H9 (cell line): ENCODE results near the gene GBGT1. TPM values are rescaled to one million over a fixed set of nuclear protein-coding genes. Genes with fewer than 3 reads are reported as not detected.

Experiments
- DNase-seq: peaks from one replicate; pipeline ENCODE4 v3.0.0-alpha.2; 2017
- H2AFZ ChIP-seq: one replicate; pipeline ENCODE4 v1.6.1; 2013; ENCODE audit warnings: mild to moderate bottlenecking, low read length, control low read depth, moderate library complexity
- H2AK5ac ChIP-seq: 2 replicates; pipeline ENCODE4 v1.6.1; 2013; ENCODE audit warnings: low read length, control low read depth, mixed read lengths; ENCODE audit not compliant: insufficient read length
- H2BK120ac ChIP-seq: one replicate; pipeline ENCODE4 v1.6.1; 2013; ENCODE audit warnings: low read depth, mild to moderate bottlenecking, low read length, control low read depth, inconsistent platforms; ENCODE audit not compliant: poor library complexity, severe bottlenecking
- H2BK12ac ChIP-seq: 2 replicates; pipeline ENCODE4 v1.6.1; 2013; ENCODE audit warnings: low read length, control low read depth, mixed read lengths, low read depth; ENCODE audit not compliant: insufficient read length
- H2BK15ac ChIP-seq: 2 replicates; pipeline ENCODE4 v1.6.1; 2013; ENCODE audit warnings: low read depth, low read length, control low read depth
- H2BK20ac ChIP-seq: one replicate; pipeline ENCODE4 v1.6.1; 2013; ENCODE audit warnings: low read depth, mild to moderate bottlenecking, low read length, control low read depth, inconsistent platforms; ENCODE audit not compliant: poor library complexity, severe bottlenecking
- H2BK5ac ChIP-seq: 2 replicates; pipeline ENCODE4 v1.6.1; 2013; ENCODE audit warnings: low read length, control low read depth, mixed read lengths; ENCODE audit not compliant: insufficient read length
- H3K14ac ChIP-seq: 2 replicates; pipeline ENCODE4 v1.6.1; 2013; ENCODE audit warnings: low read length, control low read depth; ENCODE audit not compliant: insufficient read depth
- H3K18ac ChIP-seq: 2 replicates; pipeline ENCODE4 v1.6.1; 2013; ENCODE audit warnings: low read depth, mild to moderate bottlenecking, mixed read lengths, low read length, control low read depth; ENCODE audit not compliant: insufficient read length
- H3K23ac ChIP-seq: 2 replicates; pipeline ENCODE4 v1.6.1; 2013; ENCODE audit warnings: low read length, control low read depth, mixed read lengths, low read depth; ENCODE audit not compliant: insufficient read length
- H3K23me2 ChIP-seq: 2 replicates; pipeline ENCODE4 v1.6.1; 2013; ENCODE audit warnings: low read depth, mild to moderate bottlenecking, mixed read lengths, low read length, control low read depth; ENCODE audit not compliant: insufficient read length, poor library complexity, severe bottlenecking
- H3K27ac ChIP-seq: 2 replicates; pipeline ENCODE4 v1.5.1; 2013; ENCODE audit warnings: low read length, control low read depth, mixed read lengths, low read depth; ENCODE audit not compliant: insufficient read length
- H3K27me3 ChIP-seq: 2 replicates; pipeline ENCODE4 v1.6.1; 2013; ENCODE audit warnings: low read length, control low read depth, inconsistent platforms; ENCODE audit not compliant: insufficient read depth
- H3K4ac ChIP-seq: 2 replicates; pipeline ENCODE4 v1.6.1; 2013; ENCODE audit warnings: low read depth, mild to moderate bottlenecking, control low read depth, inconsistent platforms, low read length, moderate library complexity
- H3K4me1 ChIP-seq: 2 replicates; pipeline ENCODE4 v1.6.1; 2013; ENCODE audit warnings: low read length, control low read depth, inconsistent platforms; ENCODE audit not compliant: insufficient read depth
- H3K4me2 ChIP-seq: 2 replicates; pipeline ENCODE4 v1.6.1; 2013; ENCODE audit warnings: low read length, control low read depth, mixed read lengths; ENCODE audit not compliant: insufficient read length, insufficient read depth
- H3K56ac ChIP-seq: 2 replicates; pipeline ENCODE4 v1.6.1; 2013; ENCODE audit warnings: low read depth, mild to moderate bottlenecking, mixed read lengths, low read length, control low read depth; ENCODE audit not compliant: insufficient read length
- H3K79me1 ChIP-seq: 2 replicates; pipeline ENCODE4 v1.6.1; 2013; ENCODE audit warnings: low read depth, mild to moderate bottlenecking, moderate library complexity, low read length, control low read depth, inconsistent platforms; ENCODE audit not compliant: insufficient read depth, poor library complexity, severe bottlenecking
- H3K79me2 ChIP-seq: 2 replicates; pipeline ENCODE4 v1.6.1; 2013; ENCODE audit warnings: low read length, control low read depth, inconsistent platforms; ENCODE audit not compliant: insufficient read depth
- H3K9ac ChIP-seq: 2 replicates; pipeline ENCODE4 v1.6.1; 2013; ENCODE audit warnings: low read length, control low read depth, mixed read lengths; ENCODE audit not compliant: insufficient read length; ENCODE audit errors: extremely low read depth
- H3K9me3 ChIP-seq: one replicate; pipeline ENCODE4 v1.6.1; 2013; ENCODE audit warnings: low read depth, low read length, inconsistent platforms; ENCODE audit not compliant: control insufficient read depth
- H3T11ph ChIP-seq: one replicate; pipeline ENCODE4 v1.6.1; 2013; ENCODE audit warnings: mild to moderate bottlenecking, low read length, control low read depth, inconsistent platforms
- H4K20me1 ChIP-seq: one replicate; pipeline ENCODE4 v1.6.1; 2013; ENCODE audit not compliant: control insufficient read depth, insufficient read length, insufficient read depth
- H4K5ac ChIP-seq: 2 replicates; pipeline ENCODE4 v1.6.1; 2013; ENCODE audit warnings: low read depth, mild to moderate bottlenecking, mixed read lengths, low read length, control low read depth; ENCODE audit not compliant: insufficient read length
- H4K8ac ChIP-seq: replicated peaks from 2 replicates; pipeline ENCODE4 v1.6.1; 2013; ENCODE audit warnings: low read length, control low read depth, mixed read lengths, low read depth; ENCODE audit not compliant: insufficient read length
- H4K91ac ChIP-seq: 2 replicates; pipeline ENCODE4 v1.6.1; 2013; ENCODE audit warnings: low read depth, mild to moderate bottlenecking, moderate library complexity, mixed read lengths, low read length, control low read depth; ENCODE audit not compliant: insufficient read length
- H3K27ac Mint-ChIP-seq, 3 experiments: 2 replicates in 2 of 3; 3 replicates in 1 of 3; pipeline ENCODE4 v1.8.0; 2020 to 2021; ENCODE audit warnings: mixed read lengths in 3 of 3, mild to moderate bottlenecking in 1 of 3, moderate library complexity in 1 of 3
- H3K27me3 Mint-ChIP-seq: 2 replicates; pipeline ENCODE4 v1.8.0; 2021; ENCODE audit warnings: low read depth, mild to moderate bottlenecking, moderate library complexity, mixed read lengths
- H3K36me3 Mint-ChIP-seq, 3 experiments: 2 replicates in 2 of 3; 3 replicates in 1 of 3; pipeline ENCODE4 v1.8.0; 2020 to 2021; ENCODE audit warnings: low read depth in 3 of 3, mixed read lengths in 3 of 3; ENCODE audit not compliant: insufficient read depth in 1 of 3
- H3K4me1 Mint-ChIP-seq, 2 experiments: 2 replicates each; pipeline ENCODE4 v1.8.0; 2020; ENCODE audit warnings: mixed read lengths in 2 of 2
- H3K4me3 Mint-ChIP-seq, 2 experiments: 2 replicates in 1 of 2; 3 replicates in 1 of 2; pipeline ENCODE4 v1.8.0; 2020 to 2021; ENCODE audit warnings: mild to moderate bottlenecking in 2 of 2, mixed read lengths in 2 of 2, moderate library complexity in 1 of 2
- H3K9me3 Mint-ChIP-seq, 2 experiments: 2 replicates in 1 of 2; 3 replicates in 1 of 2; pipeline ENCODE4 v1.8.0; 2020; ENCODE audit warnings: mild to moderate bottlenecking in 2 of 2, mixed read lengths in 2 of 2, moderate library complexity in 1 of 2
- WGBS: extraction: QIAGEN DNeasy Blood & Tissue Kit; methylation state at CpG from one replicate; pipeline ENCODE4 v1.1.7; 2013; ENCODE audit warnings: missing lambda C conversion rate, low lambda C conversion rate, mixed read lengths; ENCODE audit not compliant: insufficient read length; ENCODE audit errors: extremely low coverage; 5-methylcytosine and 5-hydroxymethylcytosine counted together
- total RNA-seq: library from RNA; stranded (reverse); gene quantifications from 2 replicates; pipeline ENCODE4 v1.2.1, GENCODE V29; 2021
- TF ChIP-seq, protein P1 (sequence below): fragments of 200-600 bp; sonication (generic); conservative IDR thresholded peaks from 3 replicates; pipeline ENCODE4 v1.8.0; 2021; ENCODE audit warnings: antibody characterized with exemption, mild to moderate bottlenecking

Gene GBGT1
- total RNA-seq, 1 experiment from 2014 or later = 9.3 TPM

DNA sequence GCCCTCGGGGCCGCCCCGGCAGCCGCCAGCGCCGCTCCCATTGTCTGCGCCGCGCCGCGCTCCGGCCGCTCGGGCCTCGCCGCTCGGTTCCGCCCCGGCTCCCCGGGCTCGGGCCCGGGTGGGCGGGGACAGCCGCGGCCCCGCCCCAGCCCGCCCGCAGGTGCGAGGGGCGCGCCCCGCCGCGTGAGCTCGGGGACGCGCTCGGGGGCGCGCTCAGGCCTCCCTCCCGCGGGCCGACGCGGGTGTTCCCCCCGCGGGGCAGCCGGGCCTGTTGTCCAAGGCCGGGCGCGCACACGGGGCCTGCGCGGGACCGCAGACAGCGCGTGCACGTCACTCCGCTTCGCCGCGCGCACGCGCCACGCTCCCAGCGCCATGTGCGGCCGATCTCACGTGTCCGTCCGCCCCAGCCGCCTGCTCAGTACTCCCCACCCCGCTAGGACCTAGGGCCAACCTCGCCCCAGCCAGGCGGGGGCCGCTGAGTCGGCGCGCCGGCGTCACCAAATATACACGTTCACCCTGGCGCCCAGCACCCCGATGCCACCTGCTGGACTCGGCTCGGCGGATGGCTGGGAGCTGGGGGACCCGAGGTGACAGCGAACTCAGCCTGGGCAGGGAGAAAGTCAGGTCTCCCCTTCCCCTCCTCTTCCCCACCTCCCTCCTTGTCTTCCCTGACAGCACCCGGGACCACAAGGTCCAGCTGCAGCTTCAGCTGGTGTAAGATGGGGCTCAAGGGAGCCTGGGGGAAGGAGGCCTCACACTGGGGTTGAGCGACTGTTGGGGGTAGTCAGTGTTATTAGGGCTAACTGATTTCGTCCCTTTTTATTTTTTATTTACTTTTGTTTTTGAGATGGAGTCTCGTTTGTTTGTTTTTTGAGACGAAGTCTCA lies 14.3 kb downstream of the GBGT1 start:
- Histone ChIP-seq H4K5ac (no peak overlapping the region), H2AFZ (no peak overlapping the region), H3K4me2 (peak overlapping the region; percentile 53), H2BK120ac (no peak overlapping the region), H3K14ac (peak overlapping the region; percentile 72; the same call in 1 of the 2 replicates), H4K20me1 (peaks cover 2% of the 10 kb centered on the region), H3K4me1 (peaks cover 5% of the 10 kb centered on the region; the same call in 1 of the 2 replicates), H3K79me1 (no peaks in the 10 kb centered on the region), H3K23me2 (peaks cover 16% of the 10 kb centered on the region), H3K56ac (no peak overlapping the region), H2BK5ac (no peak overlapping the region), H3K4ac (no peak overlapping the region), H2BK15ac (no peak overlapping the region), H3K9me3 (no peaks in the 10 kb centered on the region), H3K27ac (no peak overlapping the region), H3K27me3 (no peaks in the 10 kb centered on the region), H3K9ac (no peak overlapping the region), H2BK12ac (no peak overlapping the region), H3K23ac (no peak overlapping the region), H3T11ph (no peak overlapping the region), H4K8ac (no peak overlapping the region), H3K79me2 (no peaks in the 10 kb centered on the region), H3K18ac (peak overlapping the region; percentile 51), H4K91ac (no peak overlapping the region), H2BK20ac (no peak overlapping the region), H2AK5ac (no peak overlapping the region)
- Mint-ChIP-seq H3K36me3 (peaks cover 0 to 6% (median 4%) of the 10 kb centered on the region in 3 experiments; a peak in 5 of 7 replicates), H3K4me1 (peaks cover 17 to 21% of the 10 kb centered on the region in 2 experiments), H3K4me3 (peak overlapping the region; percentile 64 to 77), H3K27me3 (peaks cover 18% of the 10 kb centered on the region), H3K27ac (no peak overlapping the region), H3K9me3 (no peaks in the 10 kb centered on the region)
- WGBS = no CpG with 5 or more reads among the region's 95 CpGs
- TF ChIP-seq, protein P1, sequence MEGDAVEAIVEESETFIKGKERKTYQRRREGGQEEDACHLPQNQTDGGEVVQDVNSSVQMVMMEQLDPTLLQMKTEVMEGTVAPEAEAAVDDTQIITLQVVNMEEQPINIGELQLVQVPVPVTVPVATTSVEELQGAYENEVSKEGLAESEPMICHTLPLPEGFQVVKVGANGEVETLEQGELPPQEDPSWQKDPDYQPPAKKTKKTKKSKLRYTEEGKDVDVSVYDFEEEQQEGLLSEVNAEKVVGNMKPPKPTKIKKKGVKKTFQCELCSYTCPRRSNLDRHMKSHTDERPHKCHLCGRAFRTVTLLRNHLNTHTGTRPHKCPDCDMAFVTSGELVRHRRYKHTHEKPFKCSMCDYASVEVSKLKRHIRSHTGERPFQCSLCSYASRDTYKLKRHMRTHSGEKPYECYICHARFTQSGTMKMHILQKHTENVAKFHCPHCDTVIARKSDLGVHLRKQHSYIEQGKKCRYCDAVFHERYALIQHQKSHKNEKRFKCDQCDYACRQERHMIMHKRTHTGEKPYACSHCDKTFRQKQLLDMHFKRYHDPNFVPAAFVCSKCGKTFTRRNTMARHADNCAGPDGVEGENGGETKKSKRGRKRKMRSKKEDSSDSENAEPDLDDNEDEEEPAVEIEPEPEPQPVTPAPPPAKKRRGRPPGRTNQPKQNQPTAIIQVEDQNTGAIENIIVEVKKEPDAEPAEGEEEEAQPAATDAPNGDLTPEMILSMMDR = 0 out of 3 replicates have a peak, but pooled peaks have one; percentile 13
- DNase-seq = peak; percentile 89
